ENCODE data around the gene HSH2D. TPM values are rescaled to one million over a fixed set of nuclear protein-coding genes. Genes with fewer than 3 reads are reported as not detected.

The HSH2D gene
- total and polyA plus RNA-seq, 2 of the 13 experiments (the other 11 are each of a cell fraction or from before 2014, with no cell fraction given): 0.69 to 3.2 TPM

- TF ChIP-seq POLR2AphosphoS2 (IDR thresholded peaks at IDR 0.05; ENCODE audit: low read depth, low read length): no peak
- TF ChIP-seq ZBTB20 (CRISPR knock-in tag; IDR thresholded peaks at IDR 0.05; ENCODE audit: borderline replicate concordance, low read depth): no peak
- TF ChIP-seq RARA (CRISPR knock-in tag; IDR thresholded peaks at IDR 0.05): peak; percentile 90
- TF ChIP-seq HNF4A (CRISPR knock-in tag; IDR thresholded peaks at IDR 0.05): peak; percentile 44; the same call in 1 of the 2 replicates
- 0 out of 2 replicates have a peak, but pooled peaks have one; percentile 32 for TF ChIP-seq ZSCAN25 (CRISPR knock-in tag; IDR thresholded peaks at IDR 0.05)
- TF ChIP-seq AGO2 (optimal IDR thresholded peaks at IDR 0.05; ENCODE audit: low read depth, low read length): peak; percentile 21
- no peak for TF ChIP-seq ZNF512B (CRISPR knock-in tag; IDR thresholded peaks at IDR 0.05; ENCODE audit: borderline replicate concordance)
- no peak for TF ChIP-seq ZNF263 (CRISPR knock-in tag; IDR thresholded peaks at IDR 0.05)
- peak; percentile 17; the same call in 1 of the 2 replicates for TF ChIP-seq MTA1 (CRISPR knock-in tag; IDR thresholded peaks at IDR 0.05; ENCODE audit: borderline replicate concordance)
- 0 out of 2 replicates have a peak, but pooled peaks have one; percentile 39 for TF ChIP-seq BCL6 (CRISPR knock-in tag; IDR thresholded peaks at IDR 0.05)
- TF ChIP-seq KLF9 (CRISPR knock-in tag; IDR thresholded peaks at IDR 0.05; ENCODE audit: low read depth): no peak
Observed at GRCh38 chr19:16205205-16206045, 61.9 kb downstream of the HSH2D start (continued).
